Activated CD4-positive, alpha-beta T cell treated with anti-CD3 and anti-CD28 coated beads for 36 hours (primary cell): ENCODE results near the gene BPGM. TPM values are rescaled to one million over a fixed set of nuclear protein-coding genes. Genes with fewer than 3 reads are reported as not detected.
A peak's percentile ranks its signal among the peaks of the same experiment; 100 is the strongest.

Experiments
- ATAC-seq: fragments of 200-7000 bp; cut with Tn5 transposase; one replicate; pipeline ENCODE4 v1.10.0; 2021; ENCODE audit warnings: mild to moderate bottlenecking, moderate library complexity
- CTCF ChIA-PET: fragments of 350-600 bp; sonication (Branson Sonifier 250); formaldehyde crosslinking; loops from one replicate; lab custom pipeline; 2021; ENCODE audit warnings: antibody characterized with exemption; lab: Charles Lee
- POLR2A ChIA-PET: fragments of 350-600 bp; sonication (Branson Sonifier 250); formaldehyde crosslinking; loops from one replicate; lab custom pipeline; 2021; ENCODE audit warnings: antibody characterized with exemption, inconsistent platforms; lab: Charles Lee
- DNase-seq: peaks from one replicate; pipeline ENCODE4 v3.0.0-alpha.2; 2020
- H3K27ac Mint-ChIP-seq: one replicate; pipeline ENCODE4 v1.8.0; 2021; ENCODE audit warnings: mixed read lengths
- H3K27me3 Mint-ChIP-seq: one replicate; pipeline ENCODE4 v1.8.0; 2021; ENCODE audit warnings: mixed read lengths
- H3K36me3 Mint-ChIP-seq: one replicate; pipeline ENCODE4 v1.8.0; 2021; ENCODE audit warnings: low read depth, mixed read lengths
- H3K4me1 Mint-ChIP-seq: one replicate; pipeline ENCODE4 v1.8.0; 2021; ENCODE audit warnings: mixed read lengths
- H3K4me3 Mint-ChIP-seq: one replicate; pipeline ENCODE4 v1.8.0; 2021; ENCODE audit warnings: mild to moderate bottlenecking, moderate library complexity, mixed read lengths
- H3K9me3 Mint-ChIP-seq: one replicate; pipeline ENCODE4 v1.8.0; 2021; ENCODE audit warnings: low read depth, mixed read lengths
- intact Hi-C, 2 experiments: fragments of 100-400 bp; cut with DNase I in 1 of 2; cut with micrococcal nuclease in 1 of 2; formaldehyde crosslinking; loops; one replicate each; pipeline versions ENCODE4 v1.14.2 to v1.15.1; 2022 to 2024; cut with DNase I, micrococcal nuclease
- total RNA-seq, 2 experiments: library from RNA; stranded (reverse); gene quantifications; one replicate each; pipeline ENCODE4 v1.2.3, GENCODE V29; 2021

Gene BPGM
- total RNA-seq: 10 to 100 TPM; 17.5 to 18.6 TPM

GRCh38 chr7:134646425-134647305 is at the start of gene BPGM:
Gene BPGM (plus strand): TSS chr7:134646853. CDS start chr7:134661508, 14,655 bp downstream.
- peaks cover 10% of the 10 kb centered on the region for H3K36me3 Mint-ChIP-seq
- H3K4me3 Mint-ChIP-seq: no peak within 1 kb of the TSS
- no peaks in the 10 kb centered on the region for H3K27me3 Mint-ChIP-seq
- H3K4me1 Mint-ChIP-seq: peaks cover 44% of the 10 kb centered on the region
- DNase-seq: peak; percentile 97
- ChIA-PET CTCF (interaction anchor here (0.6 to 4.4 kb wide), 18 partner anchors 8 to 523 kb away, joined by 3 to 29 read pairs (median 4); partner anchors contain the start of gene AGBL3), POLR2A (interaction anchor here (0.6 to 1.6 kb wide), 4 partner anchors 14 to 1328 kb away, joined by 3 to 10 read pairs (median 4); no protein-coding TSS in a partner anchor)
- ATAC-seq: peak; percentile 99
- intact Hi-C loops: loop anchor here (1.0 to 5.0 kb wide), 13 partner anchors 8 to 1330 kb away; partner anchors contain the start of genes AGBL3 (in 2 of the 2), CYREN (in 2 of the 2), TMEM140 (in 2 of the 2) and AKR1B1 (in 1 of the 2)
- peaks cover 6% of the 10 kb centered on the region for H3K9me3 Mint-ChIP-seq
- no peak within 1 kb of the TSS for H3K27ac Mint-ChIP-seq

- intact Hi-C loops: no loop called here
- POLR2A ChIA-PET: interaction anchor here (1.1 kb wide), 1 partner anchor 13 kb away, joined by 3 read pairs; no protein-coding TSS in a partner anchor
Observed at GRCh38 chr7:134599371-134599770, 47.3 kb upstream of the BPGM start.

DNA sequence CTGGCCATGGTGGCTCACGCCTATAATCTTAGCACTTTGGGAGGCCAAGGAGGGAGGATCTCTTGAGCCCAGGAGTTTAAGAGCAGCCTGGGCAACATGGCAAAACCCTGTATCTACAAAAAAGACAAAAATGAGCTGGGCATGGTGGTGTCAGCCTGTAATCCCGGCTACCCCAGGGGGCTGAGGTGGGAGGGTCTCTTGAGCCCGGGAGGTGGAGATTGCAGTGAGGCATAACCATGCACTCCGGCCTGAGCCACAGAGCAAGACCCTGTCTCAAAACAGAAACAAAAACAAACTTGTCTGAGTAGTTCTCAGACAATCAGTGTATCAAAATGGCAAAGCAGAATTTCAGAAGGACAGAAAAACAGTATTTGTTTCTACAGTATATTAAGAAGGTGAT is 45.2 kb upstream of the BPGM start:
- no peak for DNase-seq
- Mint-ChIP-seq H3K27me3 (peaks cover 17% of the 10 kb centered on the region), H3K36me3 (no peaks in the 10 kb centered on the region), H3K9me3 (peaks cover 6% of the 10 kb centered on the region), H3K4me3 (no peak overlapping the region), H3K27ac (no peak overlapping the region), H3K4me1 (peaks cover 1% of the 10 kb centered on the region)
- no peak for ATAC-seq
- ChIA-PET POLR2A (no interaction called here), CTCF (interaction anchor here (0.6 kb wide), 1 partner anchor 410 kb away, joined by 4 read pairs; no protein-coding TSS in a partner anchor)
- intact Hi-C loops: no loop called here

More at GRCh38 chr7:134599371-134599770, 47.3 kb upstream of the BPGM start:
- no peaks in the 10 kb centered on the region for H3K4me1 Mint-ChIP-seq
- H3K4me3 Mint-ChIP-seq: no peak overlapping the region
- CTCF ChIA-PET: interaction anchor here (0.7 to 2.7 kb wide), 3 partner anchors 8 to 1387 kb away, joined by 3 to 11 read pairs (median 4); no protein-coding TSS in a partner anchor
- no peak for DNase-seq
- peaks cover 12% of the 10 kb centered on the region for H3K27me3 Mint-ChIP-seq
- ATAC-seq: no peak
- no peaks in the 10 kb centered on the region for H3K36me3 Mint-ChIP-seq
- no peak overlapping the region for H3K27ac Mint-ChIP-seq
- H3K9me3 Mint-ChIP-seq: peaks cover 6% of the 10 kb centered on the region

GRCh38 chr7:134602881-134603451 is 43.7 kb upstream of the BPGM start:
- ChIA-PET POLR2A (no interaction called here), CTCF (interaction anchor here (0.7 to 1.1 kb wide), 6 partner anchors 22 to 498 kb away, joined by 3 to 5 read pairs (median 3); no protein-coding TSS in a partner anchor)
- Mint-ChIP-seq H3K27ac (no peak overlapping the region), H3K9me3 (peaks cover 6% of the 10 kb centered on the region), H3K4me3 (no peak overlapping the region), H3K27me3 (peaks cover 28% of the 10 kb centered on the region), H3K4me1 (peaks cover 3% of the 10 kb centered on the region), H3K36me3 (no peaks in the 10 kb centered on the region)
- intact Hi-C loops: no loop called here
- ATAC-seq (peak; percentile 12), DNase-seq (no peak)

- ChIA-PET POLR2A (interaction anchor here (0.7 kb wide), 1 partner anchor 1651 kb away, joined by 6 read pairs; no protein-coding TSS in a partner anchor), CTCF (interaction anchor here (1.0 to 3.9 kb wide), 17 partner anchors 8 to 348 kb away, joined by 3 to 37 read pairs (median 3); partner anchors contain the start of gene AKR1B1)
- Mint-ChIP-seq H3K36me3 (no peaks in the 10 kb centered on the region), H3K4me1 (peaks cover 3% of the 10 kb centered on the region), H3K9me3 (no peaks in the 10 kb centered on the region), H3K27me3 (peaks cover 28% of the 10 kb centered on the region), H3K27ac (no peak overlapping the region), H3K4me3 (peak overlapping the region; percentile 25)
- intact Hi-C loops: loop anchor here (1.0 kb wide), 3 partner anchors 92 to 348 kb away; no protein-coding TSS in a partner anchor
- ATAC-seq (peak; percentile 93), DNase-seq (peak; percentile 78)
Observed at GRCh38 chr7:134605978-134606923, 40.4 kb upstream of the BPGM start.

GRCh38 chr7:134611611-134612151 is 35.0 kb upstream of the BPGM start:
- ChIA-PET CTCF (interaction anchor here (0.8 to 1.7 kb wide), 6 partner anchors 22 to 231 kb away, joined by 3 to 6 read pairs (median 3); no protein-coding TSS in a partner anchor), POLR2A (interaction anchor here (0.6 to 0.9 kb wide), 2 partner anchors 13 to 239 kb away, joined by 3 to 7 read pairs; no protein-coding TSS in a partner anchor)
- H3K27me3 Mint-ChIP-seq: peaks cover 29% of the 10 kb centered on the region
- ATAC-seq: no peak
- DNase-seq: no peak
- intact Hi-C loops: loop anchor here (5.0 kb wide), 1 partner anchor 141 kb away; no protein-coding TSS in a partner anchor
- no peaks in the 10 kb centered on the region for H3K9me3 Mint-ChIP-seq
- H3K4me3 Mint-ChIP-seq: no peak overlapping the region
- H3K36me3 Mint-ChIP-seq: no peaks in the 10 kb centered on the region
- H3K27ac Mint-ChIP-seq: no peak overlapping the region
- peaks cover 12% of the 10 kb centered on the region for H3K4me1 Mint-ChIP-seq

- DNase-seq (no peak), ATAC-seq (no peak)
- Mint-ChIP-seq H3K27ac (no peak overlapping the region), H3K4me3 (no peak overlapping the region), H3K27me3 (peaks cover 28% of the 10 kb centered on the region), H3K4me1 (peaks cover 12% of the 10 kb centered on the region), H3K36me3 (no peaks in the 10 kb centered on the region), H3K9me3 (no peaks in the 10 kb centered on the region)
- POLR2A ChIA-PET: interaction anchor here (0.9 kb wide), 1 partner anchor 14 kb away, joined by 3 read pairs; no protein-coding TSS in a partner anchor
- intact Hi-C loops: loop anchor here (5.0 kb wide), 1 partner anchor 140 kb away; no protein-coding TSS in a partner anchor
- CTCF ChIA-PET: interaction anchor here (0.8 to 1.7 kb wide), 5 partner anchors 21 to 180 kb away, joined by 3 to 6 read pairs (median 3); no protein-coding TSS in a partner anchor
Observed at GRCh38 chr7:134612197-134612596, 34.5 kb upstream of the BPGM start.

DNA sequence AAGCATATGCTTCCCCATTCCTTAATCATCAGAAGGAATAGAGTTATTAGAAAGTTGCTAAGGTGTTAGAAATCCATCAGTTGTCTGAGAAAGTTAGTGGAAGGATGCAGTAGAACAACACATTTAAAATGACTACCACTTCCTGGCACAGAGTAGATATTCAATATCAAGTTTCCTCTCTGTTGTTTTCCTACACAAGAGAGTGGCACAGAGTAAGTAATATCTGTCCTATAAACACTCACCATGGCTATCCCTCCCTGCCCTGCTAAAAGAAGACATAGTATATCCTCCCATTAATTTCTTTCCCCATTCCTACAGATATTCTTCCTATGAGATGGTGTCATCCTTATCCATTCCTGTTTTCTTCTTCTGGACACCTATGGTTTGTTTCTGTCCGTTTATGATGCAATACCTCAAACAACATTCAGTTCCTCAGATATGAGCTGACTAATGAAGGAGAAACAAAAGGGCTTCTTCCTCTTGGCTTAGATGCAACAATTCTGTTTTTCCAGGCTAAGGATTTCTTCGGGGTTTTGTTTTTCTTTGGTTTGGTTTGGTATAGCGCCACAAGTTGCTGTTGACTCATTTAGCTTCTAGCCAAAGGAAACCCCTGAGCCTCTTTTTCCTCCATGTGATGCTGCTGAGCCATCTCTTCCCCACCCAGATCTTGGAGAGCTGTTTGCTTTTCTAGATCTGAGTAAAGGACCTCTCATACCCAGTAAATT is 32.9 kb upstream of the BPGM start:
- Mint-ChIP-seq H3K4me1 (peaks cover 12% of the 10 kb centered on the region), H3K36me3 (no peaks in the 10 kb centered on the region), H3K4me3 (no peak overlapping the region), H3K27me3 (peaks cover 29% of the 10 kb centered on the region), H3K9me3 (no peaks in the 10 kb centered on the region), H3K27ac (peak overlapping the region; percentile 63)
- intact Hi-C loops: loop anchor here (1.0 to 5.0 kb wide), 2 partner anchors 125 to 139 kb away; no protein-coding TSS in a partner anchor
- POLR2A ChIA-PET: no interaction called here
- DNase-seq (peak; percentile 62), ATAC-seq (peak; percentile 87)
- CTCF ChIA-PET: interaction anchor here (0.9 to 1.2 kb wide), 2 partner anchors 54 to 132 kb away, joined by 3 read pairs; no protein-coding TSS in a partner anchor

GRCh38 chr7:134616611-134617010 is 30.0 kb upstream of the BPGM start:
- Mint-ChIP-seq H3K27ac (no peak overlapping the region), H3K9me3 (no peaks in the 10 kb centered on the region), H3K4me1 (peaks cover 12% of the 10 kb centered on the region), H3K36me3 (no peaks in the 10 kb centered on the region), H3K27me3 (peaks cover 34% of the 10 kb centered on the region), H3K4me3 (no peak overlapping the region)
- ChIA-PET CTCF (interaction anchor here (1.1 kb wide), 1 partner anchor 329 kb away, joined by 3 read pairs; no protein-coding TSS in a partner anchor), POLR2A (no interaction called here)
- ATAC-seq: no peak
- no peak for DNase-seq
- intact Hi-C loops: no loop called here
